Spleen (tissue), 7 donors: Measurements from ENCODE around the gene SSTR1.

Experiments used
- CTCF ChIP-seq, 11 experiments: fragments of 200-600 bp in 7 of 11; fragments of 450-650 bp in 4 of 11; sonication (generic) in 4 of 11; IDR thresholded peaks in 8 of 11; conservative IDR thresholded peaks in 3 of 11; 1 replicate in 7 of 11; 2 replicates in 4 of 11; pipeline versions ENCODE4 v1.4.0 to v1.8.0; 2016 to 2021; ENCODE audit warnings: antibody characterized with exemption in 11 of 11, inconsistent platforms in 4 of 11, mild to moderate bottlenecking in 1 of 11
- POLR2A ChIP-seq, 3 donors: fragments of 450-650 bp; IDR thresholded peaks; one replicate each; pipeline ENCODE4 v1.5.1; 2017; ENCODE audit warnings: antibody characterized with exemption in 3 of 3, mild to moderate bottlenecking in 1 of 3
- donor health status: DM: no; HTN: no; CAD: no; lungs with moderate emphysema.
- donor health status: DM: no; HTN: no; CAD: no.
- donor health status: DM: no; HTN: no; CAD: no.

- TF ChIP-seq CTCF (IDR thresholded peaks at IDR 0.05 in 8 of 11, conservative IDR thresholded peaks at IDR 0.05 in 3 of 11) (no peak), POLR2A (IDR thresholded peaks at IDR 0.05) (no peak)
These were observed 36.5 kb upstream of the SSTR1 start for GRCh38 chr14:38171197-38171596.
